Activated CD8-positive, alpha-beta T cell treated with anti-CD3 and anti-CD28 coated beads for 36 hours (primary cell): ENCODE measurements around the gene APOF. TPM values are rescaled to one million over a fixed set of nuclear protein-coding genes. Genes with fewer than 3 reads are reported as not detected.

Experiments
- ATAC-seq: fragments of 200-7000 bp; cut with Tn5 transposase; one replicate; pipeline ENCODE4 v1.10.0; 2021; ENCODE audit warnings: mild to moderate bottlenecking, moderate library complexity
- CTCF ChIA-PET: fragments of 350-600 bp; sonication (Branson Sonifier 250); formaldehyde crosslinking; loops from one replicate; lab custom pipeline; 2021; ENCODE audit warnings: antibody characterized with exemption; lab: Charles Lee
- POLR2A ChIA-PET: fragments of 350-600 bp; sonication (Branson Sonifier 250); formaldehyde crosslinking; loops from one replicate; lab custom pipeline; 2021; ENCODE audit warnings: antibody characterized with exemption; lab: Charles Lee
- DNase-seq: peaks from one replicate; pipeline ENCODE4 v3.0.0-alpha.2; 2020
- H3K27ac Mint-ChIP-seq: one replicate; pipeline ENCODE4 v1.8.0; 2021; ENCODE audit warnings: mild to moderate bottlenecking, mixed read lengths
- H3K27me3 Mint-ChIP-seq: one replicate; pipeline ENCODE4 v1.8.0; 2021; ENCODE audit warnings: mixed read lengths
- H3K36me3 Mint-ChIP-seq: one replicate; pipeline ENCODE4 v1.8.0; 2021; ENCODE audit warnings: low read depth, mixed read lengths
- H3K4me1 Mint-ChIP-seq: one replicate; pipeline ENCODE4 v1.8.0; 2021; ENCODE audit warnings: low read depth, mixed read lengths
- H3K4me3 Mint-ChIP-seq: one replicate; pipeline ENCODE4 v1.8.0; 2021; ENCODE audit warnings: mild to moderate bottlenecking, moderate library complexity, mixed read lengths
- H3K9me3 Mint-ChIP-seq: one replicate; pipeline ENCODE4 v1.8.0; 2021; ENCODE audit warnings: mixed read lengths
- CTCF ChIP-seq: fragments of 200-600 bp; IDR thresholded peaks from one replicate; pipeline ENCODE4 v1.8.0; 2022; ENCODE audit warnings: antibody characterized with exemption, mild to moderate bottlenecking
- intact Hi-C: fragments of 100-400 bp; cut with micrococcal nuclease; formaldehyde crosslinking; loops from one replicate; pipeline ENCODE4 v1.10.0; 2022
- total RNA-seq, 2 experiments: library from RNA; stranded (reverse); gene quantifications; one replicate each; pipeline ENCODE4 v1.2.3, GENCODE V29; 2021

Gene APOF
- total RNA-seq, 2 experiments from 2014 or later, result not detected

DNA sequence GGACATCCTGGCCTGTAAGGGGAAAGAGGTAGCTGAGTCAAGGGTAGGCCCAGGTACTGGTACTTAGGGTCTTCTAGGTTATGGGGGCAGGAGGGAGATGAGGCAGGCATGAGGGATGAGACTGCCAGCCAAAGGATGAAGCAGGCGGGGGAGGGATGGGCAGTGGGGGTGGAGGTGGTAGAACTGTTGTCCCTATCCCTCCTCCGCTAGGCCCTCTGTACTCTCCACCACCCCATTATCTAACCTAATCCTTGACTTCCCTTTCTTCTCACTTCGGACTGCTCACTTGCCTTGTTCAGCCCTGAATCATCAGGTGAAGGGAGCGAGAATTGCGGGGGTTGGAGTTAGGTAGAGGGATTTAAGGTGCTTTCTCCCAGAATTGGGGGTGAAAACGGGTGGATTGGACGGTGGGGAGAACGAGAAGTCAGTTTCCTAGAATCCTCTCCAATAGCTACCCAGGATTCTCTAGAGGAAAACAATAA is 29.4 kb downstream of the APOF start:
- no peak for TF ChIP-seq CTCF
- CTCF ChIA-PET, result interaction anchor here (0.9 to 3.3 kb wide), 8 partner anchors 9 to 215 kb away, joined by 3 to 13 read pairs (median 4); partner anchors contain the start of genes STAT2, TIMELESS and ZC3H10
- H3K4me1 Mint-ChIP-seq, result peaks cover 35% of the 10 kb centered on the region
- no peaks in the 10 kb centered on the region for H3K27me3 Mint-ChIP-seq
- POLR2A ChIA-PET, result interaction anchor here (0.8 to 3.8 kb wide), 9 partner anchors 8 to 116 kb away, joined by 3 to 28 read pairs (median 4); partner anchors contain the start of genes CNPY2, RNF41, STAT2 and TIMELESS
- ATAC-seq (peak; percentile 9), DNase-seq (no peak)
- peaks cover 9% of the 10 kb centered on the region for H3K36me3 Mint-ChIP-seq
- intact Hi-C loops, result no loop called here
- peak overlapping the region; percentile 86 for H3K4me3 Mint-ChIP-seq
- peak overlapping the region; percentile 99 for H3K27ac Mint-ChIP-seq
- H3K9me3 Mint-ChIP-seq, result no peaks in the 10 kb centered on the region

DNA sequence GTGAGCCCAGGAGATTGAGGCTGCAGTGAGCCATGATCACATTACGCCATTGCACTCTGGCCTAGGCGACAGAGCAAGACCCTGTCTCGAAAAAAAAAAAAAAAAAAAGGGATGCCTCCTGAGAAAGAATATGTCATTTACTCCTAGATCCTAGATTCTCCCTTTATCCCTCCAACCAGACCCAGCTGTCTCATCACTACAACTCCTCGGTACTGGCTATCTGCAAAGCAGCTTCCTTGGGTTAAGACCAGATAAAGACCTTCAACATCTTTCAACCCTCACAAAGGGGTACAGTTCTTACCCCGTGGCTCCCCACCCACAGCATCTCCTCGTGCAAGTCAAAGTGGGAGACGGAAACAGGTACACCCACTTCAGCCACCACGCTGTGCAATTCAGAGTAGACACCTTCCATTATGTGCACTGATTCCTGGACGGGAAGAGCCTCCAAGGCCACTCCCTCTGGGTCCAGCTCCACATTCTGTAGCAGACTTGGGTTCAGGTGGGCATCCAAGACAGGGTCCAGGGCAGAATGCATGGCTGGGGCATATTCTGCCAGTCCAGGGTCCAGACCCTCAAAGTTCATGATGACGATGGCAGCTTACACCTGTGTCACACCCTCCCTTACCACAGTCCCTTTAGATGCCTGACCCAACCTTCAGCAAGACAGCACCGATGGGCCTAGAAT is 30.0 kb downstream of the APOF start:
- CTCF ChIA-PET, result interaction anchor here (0.9 to 2.9 kb wide), 8 partner anchors 8 to 215 kb away, joined by 3 to 10 read pairs (median 4); partner anchors contain the start of genes TIMELESS and ZC3H10
- Mint-ChIP-seq H3K4me3 (peak overlapping the region; percentile 86), H3K36me3 (peaks cover 9% of the 10 kb centered on the region), H3K4me1 (peaks cover 29% of the 10 kb centered on the region), H3K27ac (peak overlapping the region; percentile 99), H3K27me3 (no peaks in the 10 kb centered on the region), H3K9me3 (no peaks in the 10 kb centered on the region)
- POLR2A ChIA-PET, result interaction anchor here (0.6 to 3.8 kb wide), 9 partner anchors 8 to 117 kb away, joined by 3 to 28 read pairs (median 4); partner anchors contain the start of genes CNPY2, RNF41, STAT2 and TIMELESS
- no peak for TF ChIP-seq CTCF
- no peak for ATAC-seq
- intact Hi-C loops, result no loop called here
- DNase-seq, result no peak

DNA sequence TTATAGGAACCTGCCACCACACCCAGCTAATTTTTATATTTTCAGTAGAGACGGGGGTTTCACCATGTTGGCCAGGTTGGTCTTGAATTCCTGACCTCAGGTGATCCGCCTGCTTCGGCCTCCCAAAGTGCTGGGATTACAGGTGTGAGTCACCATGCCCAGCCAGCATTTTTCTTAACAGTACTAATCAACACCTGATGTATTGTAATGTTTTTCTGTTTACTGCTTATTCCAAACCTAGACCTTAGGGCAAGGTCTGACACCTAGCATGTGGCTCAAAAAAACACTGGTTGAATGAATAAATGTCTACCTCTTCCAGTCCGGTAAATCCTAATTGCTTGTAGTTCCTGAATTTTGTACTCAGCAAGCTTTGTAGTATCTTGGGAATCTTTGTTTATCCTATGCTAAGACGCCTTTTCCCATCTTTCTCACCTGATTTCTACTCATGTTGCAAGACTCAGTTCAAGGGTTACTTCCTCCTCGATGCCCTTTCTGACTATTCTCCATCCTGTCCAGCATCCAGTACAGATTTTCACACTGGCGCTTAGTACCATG is 31.6 kb downstream of the APOF start:
- POLR2A ChIA-PET, result interaction anchor here (0.6 to 1.9 kb wide), 3 partner anchors 12 to 119 kb away, joined by 3 to 10 read pairs (median 4); partner anchors contain the start of gene TIMELESS
- no peak overlapping the region for H3K4me3 Mint-ChIP-seq

GRCh38 chr12:56326533-56326932 is 36.1 kb downstream of the APOF start:
- Mint-ChIP-seq H3K27me3 (no peaks in the 10 kb centered on the region), H3K27ac (no peak overlapping the region), H3K9me3 (no peaks in the 10 kb centered on the region), H3K36me3 (peaks cover 27% of the 10 kb centered on the region), H3K4me3 (no peak overlapping the region), H3K4me1 (peaks cover 6% of the 10 kb centered on the region)
- intact Hi-C loops, result no loop called here
- TF ChIP-seq CTCF, result no peak
- ChIA-PET CTCF (no interaction called here), POLR2A (interaction anchor here (1.0 kb wide), 1 partner anchor 12 kb away, joined by 3 read pairs; no protein-coding TSS in a partner anchor)
- DNase-seq, result no peak
- ATAC-seq, result no peak

More for the DNA sequence above, 31.6 kb downstream of the APOF start:
- intact Hi-C loops, result no loop called here
- no peak for ATAC-seq
- DNase-seq, result no peak
- no peak for TF ChIP-seq CTCF
- H3K4me1 Mint-ChIP-seq, result peaks cover 16% of the 10 kb centered on the region
- H3K27me3 Mint-ChIP-seq, result no peaks in the 10 kb centered on the region
- H3K36me3 Mint-ChIP-seq, result peaks cover 16% of the 10 kb centered on the region
- no peaks in the 10 kb centered on the region for H3K9me3 Mint-ChIP-seq
- peak overlapping the region; percentile 48 for H3K27ac Mint-ChIP-seq
- CTCF ChIA-PET, result interaction anchor here (1.7 kb wide), 1 partner anchor 15 kb away, joined by 4 read pairs; no protein-coding TSS in a partner anchor
